HG02885 (cell line): Measurements from ENCODE around the gene CTSD.

ENCODE experiments used
- ATAC-seq: cut with Tn5 transposase; IDR thresholded peaks from one replicate; pipeline ENCODE4 v1.9.1; 2021; ENCODE audit warnings: mild to moderate bottlenecking; ENCODE audit not compliant: unreplicated experiment, poor library complexity

CTSD gene

GRCh38 chr11:1756791-1757771 is 6.6 kb downstream of the CTSD start:
- ATAC-seq: no peak

GRCh38 chr11:1755692-1756561 is 7.8 kb downstream of the CTSD start:
- no peak for ATAC-seq

GRCh38 chr11:1755344-1755691 is 8.4 kb downstream of the CTSD start:
- ATAC-seq: no peak

- ATAC-seq: no peak
These were observed 9.2 kb downstream of the CTSD start for GRCh38 chr11:1754376-1755150.

GRCh38 chr11:1753929-1754305 is 9.8 kb downstream of the CTSD start:
- ATAC-seq: no peak

GRCh38 chr11:1753229-1753928 is 10.3 kb downstream of the CTSD start:
- ATAC-seq: no peak

- no peak for ATAC-seq
These were observed 10.9 kb downstream of the CTSD start for GRCh38 chr11:1752907-1753228.

GRCh38 chr11:1751999-1752906 is 11.5 kb downstream of the CTSD start:
- no peak for ATAC-seq

GRCh38 chr11:1751531-1751921 is 12.2 kb downstream of the CTSD start:
- ATAC-seq: no peak

- ATAC-seq: no peak
These were observed 12.7 kb downstream of the CTSD start for GRCh38 chr11:1750840-1751530.

GRCh38 chr11:1750481-1750839 is 13.3 kb downstream of the CTSD start, which contains the start of gene IFITM10:
Gene IFITM10 (minus strand): TSS chr11:1750595. CDS start chr11:1750442, 153 bp downstream.
- ATAC-seq: no peak

- no peak for ATAC-seq
These were observed 14.1 kb downstream of the CTSD start for GRCh38 chr11:1749395-1750351.

GRCh38 chr11:1748636-1749394 is 14.9 kb downstream of the CTSD start:
- no peak for ATAC-seq

GRCh38 chr11:1747753-1748635 is 15.7 kb downstream of the CTSD start:
- ATAC-seq: no peak

GRCh38 chr11:1746956-1747752 is 16.6 kb downstream of the CTSD start:
- ATAC-seq: no peak
